IMR-90 (cell line): ENCODE data around the gene KCNQ1.

ENCODE experiments used
- CEBPB ChIP-seq: IDR thresholded peaks from 2 replicates; pipeline ENCODE4 v1.6.1; 2012; ENCODE audit warnings: low read depth, low read length, improper control_type of control experiment
- CTCF ChIP-seq: conservative IDR thresholded peaks from 2 replicates; pipeline ENCODE4 v1.5.1; 2012; ENCODE audit warnings: mild to moderate bottlenecking, low read depth, low read length, improper control_type of control experiment
- ELK1 ChIP-seq: fragments of 150-350 bp; IDR thresholded peaks from 2 replicates; pipeline ENCODE4 v1.6.1; 2016; ENCODE audit warnings: low read depth, mild to moderate bottlenecking, low read length, moderate library complexity, borderline replicate concordance
- MAFK ChIP-seq: IDR thresholded peaks from 2 replicates; pipeline ENCODE4 v1.6.1; 2012; ENCODE audit warnings: low read depth, low read length, improper control_type of control experiment
- MAZ ChIP-seq: IDR thresholded peaks from 2 replicates; pipeline ENCODE4 v1.6.1; 2012; ENCODE audit warnings: low read depth, mild to moderate bottlenecking, low read length, improper control_type of control experiment, moderate library complexity, borderline replicate concordance
- MXI1 ChIP-seq: IDR thresholded peaks from 2 replicates; pipeline ENCODE4 v1.6.1; 2012; ENCODE audit warnings: low read depth, mild to moderate bottlenecking, low read length, moderate library complexity, borderline replicate concordance
- NFE2L2 ChIP-seq: fragments of 150-350 bp; IDR thresholded peaks from 2 replicates; pipeline ENCODE4 v1.6.1; 2016; ENCODE audit warnings: low read depth, mild to moderate bottlenecking, low read length
- POLR2A ChIP-seq: IDR thresholded peaks from 2 replicates; pipeline ENCODE4 v1.6.1; 2012; ENCODE audit warnings: mild to moderate bottlenecking, low read depth, low read length
- RAD21 ChIP-seq: IDR thresholded peaks from 2 replicates; pipeline ENCODE4 v1.6.1; 2012; ENCODE audit warnings: low read length, improper control_type of control experiment
- RCOR1 ChIP-seq: IDR thresholded peaks from 2 replicates; pipeline ENCODE4 v1.6.1; 2012; ENCODE audit warnings: mild to moderate bottlenecking, low read length, improper control_type of control experiment; ENCODE audit not compliant: insufficient replicate concordance
- RFX5 ChIP-seq: IDR thresholded peaks from 2 replicates; pipeline ENCODE4 v1.8.0; 2012; ENCODE audit warnings: low read depth, mild to moderate bottlenecking, low read length, moderate library complexity
- SMC3 ChIP-seq: fragments of 150-350 bp; IDR thresholded peaks from 2 replicates; pipeline ENCODE4 v1.6.1; 2016; ENCODE audit warnings: low read depth, mild to moderate bottlenecking, antibody characterized with exemption, low read length, moderate library complexity
- USF2 ChIP-seq: fragments of 150-350 bp; IDR thresholded peaks from 2 replicates; pipeline ENCODE4 v1.6.1; 2017; ENCODE audit warnings: mild to moderate bottlenecking, antibody characterized with exemption, low read length, low read depth

- TF ChIP-seq RCOR1 = no peak
- TF ChIP-seq MAFK = no peak
- TF ChIP-seq CTCF = no peak
- no peak for TF ChIP-seq CEBPB
- no peak for TF ChIP-seq POLR2A
- TF ChIP-seq RAD21 = no peak
- no peak for TF ChIP-seq SMC3
- TF ChIP-seq MXI1 = no peak
- TF ChIP-seq MAZ = no peak
- TF ChIP-seq USF2 = no peak
- TF ChIP-seq RFX5 = no peak
- no peak for TF ChIP-seq ELK1
- TF ChIP-seq NFE2L2 = no peak
Observed at GRCh38 chr11:2451336-2451735, 6.5 kb downstream of the KCNQ1 start.
